Hepatocyte (in vitro differentiated cells): ENCODE results near the gene ZNF750. TPM values are rescaled to one million over a fixed set of nuclear protein-coding genes. Genes with fewer than 3 reads are reported as not detected.

Experiments used
- DNase-seq: peaks from one replicate; pipeline ENCODE4 v3.0.0-alpha.2; 2016; ENCODE audit warnings: low spot score
- H2AFZ ChIP-seq: fragments of 200-600 bp; sonication (generic); 2 replicates; pipeline ENCODE4 v1.6.0; 2016; ENCODE audit warnings: antibody characterized with exemption, mild to moderate bottlenecking
- H3K27ac ChIP-seq: fragments of 200-600 bp; sonication (generic); 2 replicates; pipeline ENCODE4 v1.5.1; 2016; ENCODE audit warnings: mild to moderate bottlenecking
- H3K27me3 ChIP-seq: fragments of 200-600 bp; sonication (generic); 2 replicates; pipeline ENCODE4 v1.6.1; 2016
- H3K36me3 ChIP-seq: fragments of 200-600 bp; sonication (generic); replicated peaks from 2 replicates; pipeline ENCODE4 v1.5.1; 2016; ENCODE audit warnings: low read depth; ENCODE audit not compliant: insufficient read depth
- H3K4me1 ChIP-seq: fragments of 200-600 bp; sonication (generic); 2 replicates; pipeline ENCODE4 v1.5.1; 2016; ENCODE audit warnings: mild to moderate bottlenecking, moderate library complexity; ENCODE audit not compliant: insufficient read depth
- H3K4me2 ChIP-seq: fragments of 200-600 bp; sonication (generic); 2 replicates; pipeline ENCODE4 v1.6.0; 2016
- H3K4me3 ChIP-seq: fragments of 200-600 bp; sonication (generic); 2 replicates; pipeline ENCODE4 v1.5.1; 2016; ENCODE audit warnings: mild to moderate bottlenecking
- H3K79me2 ChIP-seq: fragments of 200-600 bp; sonication (generic); 2 replicates; pipeline ENCODE4 v1.6.0; 2017; ENCODE audit warnings: mild to moderate bottlenecking
- H3K9me2 ChIP-seq: fragments of 200-600 bp; sonication (generic); replicated peaks from 2 replicates; pipeline ENCODE4 v1.6.0; 2017; ENCODE audit warnings: mild to moderate bottlenecking; ENCODE audit not compliant: insufficient read depth
- H3K9me3 ChIP-seq: fragments of 200-600 bp; sonication (generic); 2 replicates; pipeline ENCODE4 v1.5.1; 2016; ENCODE audit warnings: low read depth, mild to moderate bottlenecking
- H4K20me1 ChIP-seq: fragments of 200-600 bp; sonication (generic); 2 replicates; pipeline ENCODE4 v1.6.0; 2016; ENCODE audit warnings: mild to moderate bottlenecking; ENCODE audit not compliant: insufficient read depth, poor library complexity, severe bottlenecking
- EZH2 ChIP-seq: fragments of 200-600 bp; sonication (generic); IDR thresholded peaks from 2 replicates; pipeline ENCODE4 v1.6.1; 2016; ENCODE audit warnings: antibody characterized with exemption, mild to moderate bottlenecking, borderline replicate concordance
- EZH2phosphoT487 ChIP-seq: fragments of 200-600 bp; sonication (generic); IDR thresholded peaks from one replicate; pipeline ENCODE4 v1.6.1; 2018; ENCODE audit warnings: antibody characterized with exemption, mild to moderate bottlenecking, low read depth, moderate library complexity; ENCODE audit not compliant: unreplicated experiment, severe bottlenecking
- WGBS: methylation state at CpG from one replicate; pipeline ENCODE4 v1.1.6; 2016; ENCODE audit warnings: low lambda C conversion rate; ENCODE audit errors: missing lambda C conversion rate; 5-methylcytosine and 5-hydroxymethylcytosine counted together
- polyA plus RNA-seq: library from polyadenylated mRNA; unstranded; fragments of >200 nt; fragmentation: Nextera tagmentation; extraction: Ambion mirVana; gene quantifications from 2 replicates; pipeline ENCODE4 v1.2.1, GENCODE V29; 2016
- total RNA-seq: library from RNA; depleted of rRNA; stranded (reverse); fragments of >200 nt; gene quantifications from 2 replicates; pipeline ENCODE4 v1.2.3, GENCODE V29; 2014
- TF ChIP-seq, protein P1 (sequence below): fragments of 200-600 bp; sonication (generic); IDR thresholded peaks from 2 replicates; pipeline ENCODE4 v1.5.1; 2016; ENCODE audit warnings: antibody characterized with exemption, mild to moderate bottlenecking; ENCODE audit not compliant: poor library complexity

ZNF750 gene
- total and polyA plus RNA-seq, 2 experiments from 2014 or later = 0.27 to 2.1 TPM

DNA sequence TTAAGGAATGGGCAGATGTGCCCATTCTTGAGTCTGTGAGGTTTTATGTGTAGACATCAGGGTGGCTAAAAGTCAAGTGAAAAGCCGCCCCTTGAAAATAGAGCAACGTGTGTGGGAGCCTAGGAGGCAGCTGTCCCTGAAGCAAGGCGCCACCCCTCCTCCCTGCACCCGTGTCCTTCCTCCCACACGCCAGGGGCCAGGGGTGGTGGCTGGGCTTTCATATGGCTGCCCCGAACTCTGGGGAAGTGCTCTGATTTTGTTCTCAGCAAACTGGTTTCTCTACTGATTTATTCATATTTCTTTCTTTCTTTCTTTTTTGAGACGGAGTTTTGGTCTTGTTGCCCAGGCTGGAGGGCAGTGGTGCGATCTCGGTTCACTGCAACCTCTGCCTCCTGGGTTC, 4.7 kb downstream of the ZNF750 start:
- Histone ChIP-seq H3K4me2 (no peak overlapping the region), H3K9me2 (no peaks in the 10 kb centered on the region), H4K20me1 (no peaks in the 10 kb centered on the region), H3K9me3 (no peaks in the 10 kb centered on the region), H3K36me3 (no peaks in the 10 kb centered on the region), H3K79me2 (no peaks in the 10 kb centered on the region), H2AFZ (no peak overlapping the region), H3K4me3 (no peak overlapping the region), H3K27me3 (no peaks in the 10 kb centered on the region), H3K27ac (no peak overlapping the region), H3K4me1 (peaks cover 26% of the 10 kb centered on the region)
- WGBS = 90% methylated on average over 9 of the region's 9 CpGs
- DNase-seq = no peak
- TF ChIP-seq EZH2 (no peak), EZH2phosphoT487 (no peak)
- TF ChIP-seq, protein P1, sequence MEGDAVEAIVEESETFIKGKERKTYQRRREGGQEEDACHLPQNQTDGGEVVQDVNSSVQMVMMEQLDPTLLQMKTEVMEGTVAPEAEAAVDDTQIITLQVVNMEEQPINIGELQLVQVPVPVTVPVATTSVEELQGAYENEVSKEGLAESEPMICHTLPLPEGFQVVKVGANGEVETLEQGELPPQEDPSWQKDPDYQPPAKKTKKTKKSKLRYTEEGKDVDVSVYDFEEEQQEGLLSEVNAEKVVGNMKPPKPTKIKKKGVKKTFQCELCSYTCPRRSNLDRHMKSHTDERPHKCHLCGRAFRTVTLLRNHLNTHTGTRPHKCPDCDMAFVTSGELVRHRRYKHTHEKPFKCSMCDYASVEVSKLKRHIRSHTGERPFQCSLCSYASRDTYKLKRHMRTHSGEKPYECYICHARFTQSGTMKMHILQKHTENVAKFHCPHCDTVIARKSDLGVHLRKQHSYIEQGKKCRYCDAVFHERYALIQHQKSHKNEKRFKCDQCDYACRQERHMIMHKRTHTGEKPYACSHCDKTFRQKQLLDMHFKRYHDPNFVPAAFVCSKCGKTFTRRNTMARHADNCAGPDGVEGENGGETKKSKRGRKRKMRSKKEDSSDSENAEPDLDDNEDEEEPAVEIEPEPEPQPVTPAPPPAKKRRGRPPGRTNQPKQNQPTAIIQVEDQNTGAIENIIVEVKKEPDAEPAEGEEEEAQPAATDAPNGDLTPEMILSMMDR = no peak

DNA sequence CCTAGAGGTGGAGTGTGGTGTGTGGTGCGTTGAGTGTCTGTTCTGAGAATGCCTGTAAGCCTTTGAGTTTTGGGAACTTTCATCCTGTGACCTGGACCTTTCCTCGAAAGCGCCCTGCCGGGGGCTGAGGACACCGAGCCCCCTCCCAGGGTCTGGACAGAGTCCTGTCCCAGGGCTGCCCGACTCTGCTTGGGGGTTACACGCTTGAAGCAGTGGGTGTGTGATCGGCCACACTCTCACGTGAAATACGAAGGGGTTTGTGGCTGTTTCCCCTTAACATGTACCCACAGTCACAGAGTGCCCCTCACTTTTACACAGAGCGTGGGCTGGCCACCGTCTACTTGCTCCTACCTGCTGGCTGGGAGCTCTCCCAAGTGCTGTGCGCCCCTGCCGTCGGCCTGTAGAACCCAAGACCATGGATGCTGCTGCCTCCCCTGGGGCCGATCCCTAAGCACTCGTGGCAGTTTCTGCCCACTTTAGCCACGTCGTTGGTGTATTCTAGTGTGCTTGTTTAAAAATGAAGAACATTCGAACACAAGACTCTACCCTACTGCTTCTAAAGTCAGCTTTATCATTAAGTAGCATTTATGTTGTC, 6.8 kb downstream of the ZNF750 start:
- 98% methylated on average over 20 of the region's 20 CpGs for WGBS
- TF ChIP-seq EZH2phosphoT487 (no peak), EZH2 (no peak)
- TF ChIP-seq, protein P1 = no peak

DNA sequence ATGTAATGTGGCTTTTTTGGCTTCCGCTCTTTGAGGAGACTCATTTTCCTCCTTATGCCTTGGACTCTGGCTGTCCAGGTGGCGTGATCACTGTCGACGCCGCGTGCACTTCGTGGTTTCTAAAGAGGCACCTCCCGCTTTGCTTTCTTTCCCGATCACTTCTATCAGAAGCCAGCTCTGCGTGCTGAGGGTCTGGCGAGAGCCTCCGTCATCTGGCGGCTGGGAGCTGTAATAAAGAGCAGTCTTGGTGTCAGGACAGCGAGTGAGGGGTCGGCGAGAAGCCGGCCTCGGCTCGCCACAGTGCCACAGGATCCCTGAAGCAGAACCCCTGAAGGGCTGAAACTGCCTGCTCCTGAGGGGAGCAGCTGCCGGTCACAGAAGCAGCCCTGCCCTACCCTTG, 7.4 kb downstream of the ZNF750 start:
- H3K4me2 ChIP-seq = no peak overlapping the region
- 85% methylated on average over 20 of the region's 20 CpGs for WGBS
- no peak overlapping the region for H2AFZ ChIP-seq
- H3K27me3 ChIP-seq = no peaks in the 10 kb centered on the region
- no peaks in the 10 kb centered on the region for H3K79me2 ChIP-seq
- TF ChIP-seq, protein P1 = no peak
- TF ChIP-seq EZH2phosphoT487 (no peak), EZH2 (no peak)
- no peaks in the 10 kb centered on the region for H3K9me2 ChIP-seq
- no peak overlapping the region for H3K27ac ChIP-seq
- H3K36me3 ChIP-seq = no peaks in the 10 kb centered on the region
- H3K9me3 ChIP-seq = no peaks in the 10 kb centered on the region
- H3K4me1 ChIP-seq = peaks cover 12% of the 10 kb centered on the region
- H4K20me1 ChIP-seq = no peaks in the 10 kb centered on the region
- no peak for DNase-seq
- H3K4me3 ChIP-seq = no peak overlapping the region

More for the DNA sequence above, 6.8 kb downstream of the ZNF750 start:
- Histone ChIP-seq H3K27me3 (no peaks in the 10 kb centered on the region), H2AFZ (no peak overlapping the region), H3K9me3 (no peaks in the 10 kb centered on the region), H3K4me1 (peaks cover 17% of the 10 kb centered on the region), H3K9me2 (no peaks in the 10 kb centered on the region), H3K4me2 (no peak overlapping the region), H3K79me2 (no peaks in the 10 kb centered on the region), H3K36me3 (no peaks in the 10 kb centered on the region), H4K20me1 (no peaks in the 10 kb centered on the region), H3K4me3 (no peak overlapping the region), H3K27ac (no peak overlapping the region)
- no peak for DNase-seq

DNA sequence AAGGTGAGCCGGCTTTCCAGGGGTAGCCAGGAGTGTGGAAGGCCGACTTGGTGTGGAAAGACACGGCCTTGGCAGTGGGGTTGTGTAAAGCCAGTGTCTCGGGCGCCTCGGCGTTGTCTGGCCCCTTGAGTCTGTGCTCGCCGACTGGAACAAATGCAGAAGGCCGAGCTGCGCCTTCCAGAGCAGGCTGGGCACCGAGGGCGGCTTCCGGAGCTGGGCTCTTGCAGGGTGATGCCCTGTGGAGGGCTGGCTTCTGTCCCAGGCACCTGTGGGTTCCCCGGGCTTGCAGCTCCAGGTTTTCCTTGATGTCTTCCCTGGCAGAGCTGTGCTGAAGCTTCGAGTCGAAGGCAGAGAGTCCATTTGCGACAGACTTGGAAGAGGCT, 8.0 kb downstream of the ZNF750 start:
- Histone ChIP-seq H3K4me2 (no peak overlapping the region), H3K4me3 (no peak overlapping the region), H4K20me1 (no peaks in the 10 kb centered on the region), H3K27ac (no peak overlapping the region), H3K9me2 (no peaks in the 10 kb centered on the region), H3K79me2 (no peaks in the 10 kb centered on the region), H3K27me3 (no peaks in the 10 kb centered on the region), H3K9me3 (no peaks in the 10 kb centered on the region), H3K4me1 (peaks cover 6% of the 10 kb centered on the region), H2AFZ (no peak overlapping the region), H3K36me3 (no peaks in the 10 kb centered on the region)
- no peak for TF ChIP-seq EZH2phosphoT487
- TF ChIP-seq, protein P1 = no peak
- no peak for TF ChIP-seq EZH2
- no peak for DNase-seq
- 97% methylated on average over 18 of the region's 18 CpGs for WGBS
